ENCODE measurements around the gene RPS6KB2.

DNA sequence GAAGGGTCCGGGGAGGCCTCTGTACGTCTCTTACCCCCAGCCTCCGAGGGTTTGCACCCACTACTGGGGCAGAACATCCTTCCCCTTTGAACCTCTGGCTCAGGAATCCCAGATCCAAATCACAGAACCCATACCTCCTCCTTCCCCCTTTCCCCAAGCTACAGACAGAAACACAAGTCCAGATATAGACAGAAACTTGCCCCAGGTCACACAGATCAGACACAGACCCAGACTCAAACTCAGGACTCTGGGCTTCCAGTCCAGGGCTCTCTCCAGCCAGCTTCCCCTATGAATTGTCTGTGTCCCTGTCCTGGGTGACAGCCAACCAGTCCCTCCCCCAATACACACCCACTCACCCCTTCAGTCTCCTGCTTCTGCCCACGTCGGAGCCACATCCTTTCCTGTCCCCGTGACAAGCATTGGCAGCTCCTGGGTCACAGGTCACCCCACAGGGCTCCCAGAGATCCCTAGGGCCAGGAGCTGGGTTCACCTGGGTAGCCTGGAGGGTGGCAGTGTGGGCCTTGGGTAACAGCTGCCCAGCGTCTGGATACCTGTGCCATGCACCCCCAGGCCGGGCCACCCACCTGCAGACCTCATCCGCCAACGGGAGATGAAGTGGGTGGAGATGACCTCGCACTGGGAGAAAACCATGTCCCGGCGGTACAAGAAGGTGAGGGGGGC lies 23.6 kb upstream of the RPS6KB2 start:
- TF ChIP-seq POLR2A (IDR thresholded peaks at IDR 0.05) (no peak), POLR2AphosphoS5 (IDR thresholded peaks at IDR 0.05) (no peak), EP300 (IDR thresholded peaks at IDR 0.05) (no peak)
- TF ChIP-seq, protein P1, sequence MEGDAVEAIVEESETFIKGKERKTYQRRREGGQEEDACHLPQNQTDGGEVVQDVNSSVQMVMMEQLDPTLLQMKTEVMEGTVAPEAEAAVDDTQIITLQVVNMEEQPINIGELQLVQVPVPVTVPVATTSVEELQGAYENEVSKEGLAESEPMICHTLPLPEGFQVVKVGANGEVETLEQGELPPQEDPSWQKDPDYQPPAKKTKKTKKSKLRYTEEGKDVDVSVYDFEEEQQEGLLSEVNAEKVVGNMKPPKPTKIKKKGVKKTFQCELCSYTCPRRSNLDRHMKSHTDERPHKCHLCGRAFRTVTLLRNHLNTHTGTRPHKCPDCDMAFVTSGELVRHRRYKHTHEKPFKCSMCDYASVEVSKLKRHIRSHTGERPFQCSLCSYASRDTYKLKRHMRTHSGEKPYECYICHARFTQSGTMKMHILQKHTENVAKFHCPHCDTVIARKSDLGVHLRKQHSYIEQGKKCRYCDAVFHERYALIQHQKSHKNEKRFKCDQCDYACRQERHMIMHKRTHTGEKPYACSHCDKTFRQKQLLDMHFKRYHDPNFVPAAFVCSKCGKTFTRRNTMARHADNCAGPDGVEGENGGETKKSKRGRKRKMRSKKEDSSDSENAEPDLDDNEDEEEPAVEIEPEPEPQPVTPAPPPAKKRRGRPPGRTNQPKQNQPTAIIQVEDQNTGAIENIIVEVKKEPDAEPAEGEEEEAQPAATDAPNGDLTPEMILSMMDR (IDR thresholded peaks at IDR 0.05) = no peak

Measured in suprapubic skin (tissue), 4 donors.